GM12801 (cell line): ENCODE measurements around the gene SCARB1.

Experiments used
- CTCF ChIP-seq: IDR thresholded peaks from one replicate; pipeline ENCODE4 v1.5.1; 2011; ENCODE audit warnings: control low read depth; ENCODE audit not compliant: insufficient read length; ENCODE audit errors: extremely low read depth

The SCARB1 gene

DNA sequence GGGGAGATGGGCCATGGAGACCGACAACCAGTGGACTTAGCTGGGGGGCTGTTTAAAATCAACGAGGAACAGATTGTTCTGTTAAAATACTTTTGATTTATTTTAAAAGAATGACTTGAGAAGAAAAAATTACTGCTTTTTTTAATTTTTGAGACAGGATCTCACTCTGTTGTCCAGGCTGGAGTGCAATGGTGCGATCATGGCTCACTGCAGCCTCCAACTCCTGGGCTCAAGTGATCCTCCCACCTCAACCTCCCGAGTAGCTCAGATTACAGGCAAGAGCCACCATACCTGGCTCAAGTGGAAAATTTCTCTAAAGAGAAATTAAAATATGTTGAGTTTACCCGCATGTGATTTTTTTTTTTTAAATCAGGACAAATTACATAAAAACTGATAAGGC, 80.6 kb downstream of the SCARB1 start:
- no peak for TF ChIP-seq CTCF

GRCh38 chr12:124782132-124782531, 81.5 kb downstream of the SCARB1 start:
- no peak for TF ChIP-seq CTCF

DNA sequence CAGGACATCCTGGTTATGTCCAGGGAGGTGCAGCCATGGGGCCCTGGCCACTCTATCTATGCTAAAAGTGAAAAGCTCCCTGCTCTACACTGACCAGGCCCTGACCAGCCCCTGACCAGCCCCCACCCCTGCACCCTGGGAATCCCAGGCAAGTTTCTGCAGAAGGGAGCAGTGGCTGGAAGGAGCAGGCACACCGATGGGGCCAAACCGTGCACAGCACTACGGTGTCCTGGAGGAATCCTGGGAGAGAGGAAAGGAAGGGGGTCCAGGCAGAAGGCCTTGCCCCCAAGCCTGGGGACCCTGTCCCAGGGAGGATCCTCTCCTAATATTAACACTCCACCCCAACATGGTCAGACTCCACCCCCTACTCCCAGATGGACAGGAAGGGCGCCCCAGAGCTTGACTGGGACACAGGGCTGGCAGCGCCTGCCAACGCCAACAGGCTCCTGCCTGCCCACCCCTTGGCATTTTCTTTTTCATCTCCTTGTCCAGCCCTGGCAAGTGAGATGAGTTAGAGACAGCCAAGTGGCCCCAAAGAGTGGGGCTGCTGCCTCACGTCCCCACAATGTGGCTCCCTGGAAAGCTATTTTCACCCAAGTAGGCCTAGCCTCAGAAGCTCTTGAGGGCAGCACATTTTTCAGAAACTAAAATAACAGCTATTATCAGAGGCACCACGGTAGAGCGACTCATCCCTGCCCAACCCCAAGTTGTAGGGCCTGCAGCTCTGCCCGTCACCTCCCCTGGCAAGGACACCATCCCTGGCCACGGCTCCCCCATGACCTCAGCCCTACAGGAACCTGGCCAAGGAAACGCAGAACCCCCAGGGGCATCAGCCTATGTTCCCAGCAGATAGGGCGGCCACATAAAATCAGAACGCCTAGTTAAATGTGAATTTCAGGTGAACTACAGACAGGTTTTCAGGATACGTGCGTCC, 82.6 kb downstream of the SCARB1 start:
- TF ChIP-seq CTCF: no peak

DNA sequence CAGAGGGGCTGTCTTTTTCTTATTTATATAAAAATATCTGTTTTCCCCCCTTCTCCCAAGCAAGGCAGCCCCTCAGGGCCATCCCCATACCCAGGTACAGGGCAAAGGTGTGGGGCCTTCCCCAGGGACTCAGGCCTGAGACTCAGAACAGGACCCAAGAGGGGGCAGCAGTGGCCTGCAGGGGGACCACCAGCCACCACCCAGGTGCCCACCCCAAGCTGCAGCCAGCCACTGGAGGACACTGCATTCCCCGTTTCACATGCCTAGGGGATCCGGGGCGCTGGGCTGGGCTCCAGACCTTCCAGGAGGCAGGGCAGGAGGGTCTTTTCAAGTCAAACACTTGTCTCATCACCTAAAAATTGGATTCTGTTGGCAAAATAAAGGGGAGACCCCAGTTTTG, 83.3 kb downstream of the SCARB1 start:
- TF ChIP-seq CTCF: no peak

DNA sequence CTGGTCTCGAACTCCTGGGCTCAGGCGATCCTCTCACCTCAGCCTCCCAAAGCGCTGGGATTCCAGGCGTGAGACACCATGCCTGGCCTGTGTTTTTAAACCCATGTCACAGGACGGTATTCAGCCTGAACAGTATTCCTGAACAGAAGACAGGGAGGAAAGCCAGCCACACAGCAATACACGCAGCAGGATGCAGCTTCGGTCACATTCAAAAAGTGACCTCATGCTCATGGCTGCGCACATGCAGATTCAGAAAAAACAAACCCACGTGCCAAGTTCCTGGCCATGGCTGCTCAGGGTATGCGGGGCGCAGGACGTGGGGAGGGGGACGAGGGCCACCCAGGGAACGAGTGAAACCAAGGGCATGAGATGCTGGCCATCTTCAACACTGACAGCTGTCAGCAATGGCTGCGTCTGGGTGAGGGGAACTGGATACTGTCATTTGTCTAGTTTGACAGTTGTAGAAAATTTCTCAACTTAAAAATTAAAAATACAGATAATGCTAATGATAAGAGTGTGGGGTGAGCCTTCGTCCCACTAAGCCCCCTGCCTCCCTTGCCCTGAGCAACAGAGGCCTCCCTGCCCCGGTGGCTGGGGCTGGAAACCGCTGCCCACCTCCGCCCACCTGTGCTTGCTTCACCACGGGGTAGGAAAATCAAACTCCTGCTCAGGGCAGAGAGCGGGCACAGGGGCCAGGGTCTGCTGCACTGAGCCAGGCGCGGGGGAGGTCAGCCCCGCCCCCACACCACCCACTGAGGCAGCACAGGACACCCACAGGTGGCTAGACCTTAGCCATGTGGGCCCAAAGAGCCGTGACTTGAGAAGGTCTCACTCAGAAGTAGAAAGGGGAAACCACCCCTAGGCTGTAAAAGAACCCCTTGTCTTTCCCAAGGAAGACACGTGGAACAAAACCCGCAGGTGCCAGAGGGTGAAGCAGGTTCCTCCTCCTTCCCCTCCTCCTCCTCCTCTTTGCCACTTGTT, 84.2 kb downstream of the SCARB1 start:
- TF ChIP-seq CTCF: no peak

DNA sequence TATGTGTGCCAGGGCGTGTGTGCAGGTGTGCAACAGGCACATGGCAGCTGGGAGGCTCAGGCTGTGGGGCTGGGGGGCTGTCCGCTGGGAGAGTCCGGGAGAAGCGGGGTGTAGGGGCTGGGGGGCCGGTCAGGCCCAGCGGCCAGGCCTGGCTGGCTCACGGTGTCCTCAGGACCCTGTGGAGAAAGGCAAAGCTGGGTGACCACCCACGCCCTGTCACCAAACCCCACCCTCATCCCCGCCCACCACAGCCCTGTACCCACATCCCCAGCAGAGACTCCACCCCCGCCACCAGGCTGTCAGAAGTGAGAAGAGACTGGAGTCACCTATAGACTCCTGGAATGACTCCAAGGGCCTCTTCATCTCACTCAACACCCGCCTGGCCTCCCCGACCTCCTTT, 85.3 kb downstream of the SCARB1 start:
- TF ChIP-seq CTCF: no peak

- no peak for TF ChIP-seq CTCF
These were observed 86.0 kb downstream of the SCARB1 start for GRCh38 chr12:124777399-124778372.
